H7 (cell line): ENCODE data around the gene TOB1. TPM values are rescaled to one million over a fixed set of nuclear protein-coding genes. Genes with fewer than 3 reads are reported as not detected.

ENCODE experiments used
- DNase-seq: peaks from one replicate; pipeline ENCODE4 v3.0.0; 2012
- H3K27me3 ChIP-seq: 2 replicates; pipeline ENCODE4 v1.6.0; 2011; ENCODE audit warnings: mild to moderate bottlenecking, low read length; ENCODE audit not compliant: control insufficient read depth, insufficient read depth
- H3K36me3 ChIP-seq: replicated peaks from 2 replicates; pipeline ENCODE4 v1.5.1; 2011; ENCODE audit warnings: low read length; ENCODE audit not compliant: control insufficient read depth, insufficient read depth
- H3K4me3 ChIP-seq: 2 replicates; pipeline ENCODE4 v1.5.1; 2011; ENCODE audit warnings: low read depth, mild to moderate bottlenecking, control low read depth, low read length, moderate library complexity; ENCODE audit not compliant: insufficient read depth
- total RNA-seq: library from RNA; depleted of rRNA; stranded (reverse); fragments of >200 nt; shearing (Covaris generic); gene quantifications from 2 replicates; pipeline ENCODE4 v1.2.3, GENCODE V29; 2014

The TOB1 gene
- total RNA-seq, 1 experiment from 2014 or later: 5.2 TPM

GRCh38 chr17:50828508-50829170 is 37.5 kb downstream of the TOB1 start:
- peak; percentile 29 for DNase-seq
- no peak overlapping the region for H3K4me3 ChIP-seq
- no peaks in the 10 kb centered on the region for H3K36me3 ChIP-seq
- no peaks in the 10 kb centered on the region for H3K27me3 ChIP-seq

- DNase-seq: no peak
- no peaks in the 10 kb centered on the region for H3K36me3 ChIP-seq
- no peaks in the 10 kb centered on the region for H3K27me3 ChIP-seq
- no peak overlapping the region for H3K4me3 ChIP-seq
Measured at GRCh38 chr17:50825188-50825587, 41.0 kb downstream of the TOB1 start.

DNA sequence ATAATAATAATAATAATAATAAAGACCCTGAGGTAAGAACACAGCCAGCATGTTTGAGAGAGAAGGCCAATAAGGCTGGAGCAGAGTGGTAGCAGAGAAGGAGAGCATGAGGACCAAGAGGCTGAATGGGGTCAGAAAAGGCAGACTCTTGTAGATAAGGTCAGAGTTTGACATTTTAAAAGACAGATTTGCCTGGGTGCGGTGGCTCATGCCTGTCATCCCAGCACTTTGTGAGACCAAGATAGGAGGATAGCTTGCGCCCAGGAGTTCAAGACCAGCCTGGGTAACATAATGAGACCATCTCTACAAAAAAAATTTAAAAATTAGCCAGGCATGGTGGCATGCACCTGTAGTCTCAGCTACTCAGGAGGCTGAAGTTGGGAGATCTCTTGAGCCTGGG is 41.7 kb downstream of the TOB1 start:
- Histone ChIP-seq H3K4me3 (no peak overlapping the region), H3K27me3 (no peaks in the 10 kb centered on the region), H3K36me3 (no peaks in the 10 kb centered on the region)
- DNase-seq: no peak

- Histone ChIP-seq H3K4me3 (no peak overlapping the region), H3K27me3 (no peaks in the 10 kb centered on the region), H3K36me3 (no peaks in the 10 kb centered on the region)
- DNase-seq: no peak
Measured at GRCh38 chr17:50822550-50822949, 43.6 kb downstream of the TOB1 start.

- Histone ChIP-seq H3K36me3 (no peaks in the 10 kb centered on the region), H3K27me3 (no peaks in the 10 kb centered on the region), H3K4me3 (no peak overlapping the region)
- no peak for DNase-seq
Measured at GRCh38 chr17:50820651-50821050, 45.5 kb downstream of the TOB1 start.

DNA sequence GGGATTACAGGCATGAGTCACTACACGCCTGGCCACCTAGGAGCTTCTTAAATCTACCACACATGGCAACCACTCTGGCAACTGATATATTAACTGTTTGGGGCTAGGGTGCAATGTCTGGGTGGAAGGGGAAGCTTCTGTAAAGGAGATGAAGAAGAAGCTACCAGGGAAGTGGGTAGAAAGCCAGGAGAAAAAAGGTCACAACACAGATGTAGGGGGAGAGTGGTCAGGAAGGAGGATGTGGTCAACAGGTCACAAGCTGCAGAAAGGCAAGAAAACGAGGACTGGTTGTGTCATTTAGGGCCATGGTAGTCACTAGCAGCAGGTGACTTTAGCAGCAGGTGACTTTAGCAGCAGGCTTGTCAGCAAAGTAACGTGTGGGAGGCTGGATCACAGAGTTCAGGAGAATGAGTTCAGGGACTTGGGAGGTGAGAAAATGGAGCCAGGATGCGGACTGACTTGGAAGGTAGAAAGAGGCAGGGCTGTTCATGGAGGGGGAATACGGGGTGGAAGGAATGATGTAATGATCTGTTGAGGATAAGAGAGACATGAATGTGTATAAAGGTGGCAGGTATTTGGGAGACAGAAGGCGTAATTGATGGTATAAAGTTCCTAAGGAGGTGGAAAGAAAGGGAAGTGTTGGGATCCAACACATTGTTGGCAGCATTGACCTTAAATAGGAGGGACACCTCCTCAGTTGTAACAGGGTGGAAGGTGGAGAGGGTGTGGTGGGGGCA is 47.1 kb downstream of the TOB1 start:
- peak; percentile 6 for DNase-seq
- Histone ChIP-seq H3K4me3 (no peak overlapping the region), H3K27me3 (no peaks in the 10 kb centered on the region), H3K36me3 (no peaks in the 10 kb centered on the region)

DNA sequence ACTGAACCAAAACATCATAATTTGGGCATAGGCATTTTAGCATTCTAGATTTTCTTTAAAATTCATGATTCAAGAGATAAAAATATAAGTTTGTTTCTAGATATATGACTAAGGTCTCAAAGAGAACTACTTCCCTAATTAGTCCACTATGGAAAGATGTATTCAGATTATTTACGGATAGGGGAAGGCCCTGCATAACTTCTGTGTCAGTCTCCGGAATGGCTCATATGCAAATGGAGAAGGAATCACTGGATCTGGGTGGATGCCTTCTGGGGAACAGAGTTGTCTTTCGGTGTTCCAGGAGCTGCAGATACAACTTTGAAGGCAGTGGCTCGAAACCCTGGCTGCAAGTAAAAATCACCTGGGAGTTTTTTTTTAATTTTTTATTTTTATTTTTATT is 47.9 kb downstream of the TOB1 start:
- H3K36me3 ChIP-seq: no peaks in the 10 kb centered on the region
- peak; percentile 20 for DNase-seq
- no peaks in the 10 kb centered on the region for H3K27me3 ChIP-seq
- H3K4me3 ChIP-seq: no peak overlapping the region

DNA sequence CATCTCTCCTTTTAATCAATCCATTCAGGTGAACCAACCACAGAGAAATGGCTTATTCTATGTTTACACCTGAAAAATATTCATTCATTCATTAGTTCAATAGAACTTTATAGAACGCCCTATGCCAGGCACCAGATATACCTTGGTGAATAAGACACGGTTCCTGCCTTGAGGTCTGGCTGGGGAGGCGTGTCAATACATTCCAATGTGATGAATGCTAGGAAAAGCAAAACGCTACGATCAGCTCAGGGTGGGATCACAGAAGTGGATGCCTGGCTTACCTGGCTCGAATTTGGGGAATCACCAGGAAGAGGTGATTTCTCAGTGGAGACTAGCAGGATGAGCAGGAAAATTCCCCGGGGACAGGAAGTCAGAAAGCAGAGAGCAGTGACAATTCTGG is 48.3 kb downstream of the TOB1 start:
- no peaks in the 10 kb centered on the region for H3K27me3 ChIP-seq
- no peak overlapping the region for H3K4me3 ChIP-seq
- H3K36me3 ChIP-seq: no peaks in the 10 kb centered on the region
- peak; percentile 46 for DNase-seq

- peak; percentile 82 for DNase-seq
- Histone ChIP-seq H3K27me3 (no peaks in the 10 kb centered on the region), H3K36me3 (no peaks in the 10 kb centered on the region), H3K4me3 (no peak overlapping the region)
Measured at GRCh38 chr17:50816771-50817751, 49.1 kb downstream of the TOB1 start.

DNA sequence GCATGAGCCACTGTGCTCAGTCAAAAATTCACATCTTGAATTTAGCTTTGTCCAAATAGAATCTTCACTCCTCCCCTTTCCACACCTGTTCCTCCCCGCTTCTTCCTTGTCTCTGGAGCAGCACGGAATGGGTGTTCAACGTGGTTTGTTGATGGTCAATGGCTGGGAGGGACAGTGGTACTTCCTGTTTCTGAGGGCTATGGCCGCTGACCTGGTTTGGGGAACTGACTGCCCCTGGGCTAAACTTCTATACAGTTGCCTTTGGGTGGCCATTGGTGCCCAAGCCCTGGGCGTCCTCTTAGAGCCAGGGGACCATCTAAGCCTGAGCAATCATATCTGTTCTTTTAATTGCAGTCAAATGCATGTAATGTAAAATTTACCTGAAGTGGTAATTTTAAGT is 49.9 kb downstream of the TOB1 start:
- no peaks in the 10 kb centered on the region for H3K27me3 ChIP-seq
- H3K4me3 ChIP-seq: no peak overlapping the region
- no peaks in the 10 kb centered on the region for H3K36me3 ChIP-seq
- no peak for DNase-seq

DNA sequence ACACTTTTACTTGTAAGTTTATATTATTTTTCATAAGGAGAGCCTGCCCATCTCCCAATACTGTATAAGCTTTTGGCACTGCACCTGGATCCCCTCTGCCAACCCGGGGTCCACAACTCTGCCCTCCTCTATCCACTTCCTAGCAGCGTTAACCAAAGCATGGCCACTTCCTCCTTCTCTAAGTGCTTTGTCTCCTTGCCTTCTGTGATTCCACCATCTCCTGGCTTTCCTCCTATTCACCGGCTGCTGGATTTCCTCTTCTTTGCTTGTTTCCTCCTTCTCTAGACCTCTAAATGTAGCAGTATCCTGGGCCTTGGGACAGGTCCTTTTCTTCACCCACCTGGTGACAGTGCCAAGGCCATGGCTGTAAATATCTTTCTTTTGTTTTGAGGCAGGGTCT is 50.8 kb downstream of the TOB1 start:
- no peaks in the 10 kb centered on the region for H3K36me3 ChIP-seq
- no peak overlapping the region for H3K4me3 ChIP-seq
- no peak for DNase-seq
- no peaks in the 10 kb centered on the region for H3K27me3 ChIP-seq

DNA sequence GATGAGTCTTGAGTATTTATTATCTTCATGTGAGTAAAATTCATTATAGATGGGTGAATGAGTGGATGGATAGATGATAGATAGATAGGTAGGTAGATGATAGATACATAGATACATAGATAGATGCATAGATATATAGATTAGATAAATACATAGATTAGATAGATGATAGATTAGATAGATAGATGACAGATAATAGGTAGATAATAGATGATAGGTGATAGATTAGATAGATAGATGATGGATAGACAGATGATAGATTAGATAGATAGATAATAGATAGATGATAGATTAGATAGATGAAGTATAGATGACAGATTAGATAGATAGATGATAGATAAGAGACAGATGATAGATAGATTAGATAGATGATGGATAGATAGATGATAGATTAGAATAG is 52.6 kb downstream of the TOB1 start:
- Histone ChIP-seq H3K4me3 (no peak overlapping the region), H3K36me3 (no peaks in the 10 kb centered on the region), H3K27me3 (no peaks in the 10 kb centered on the region)
- DNase-seq: no peak
